Uterus (tissue), 4 donors: ENCODE measurements around the gene MED13L. TPM values are rescaled to one million over a fixed set of nuclear protein-coding genes. Genes with fewer than 3 reads are reported as not detected.

Experiments
- DNase-seq, 2 donors: peaks; one replicate each; pipeline ENCODE4 v3.0.0-alpha.2; 2019 to 2020
- H3K27ac ChIP-seq, 2 donors: fragments of 200-600 bp; sonication (generic); 1 replicate in 1 of 2; 2 replicates in 1 of 2; pipeline ENCODE4 v1.5.1; 2016 to 2018
- H3K27me3 ChIP-seq, 2 donors: fragments of 200-600 bp; sonication (generic); one replicate each; pipeline ENCODE4 v1.5.1; 2018 to 2019; ENCODE audit warnings: control low read depth in 1 of 2
- H3K36me3 ChIP-seq, 2 donors: fragments of 200-600 bp; sonication (generic); one replicate each; pipeline ENCODE4 v1.5.1; 2019; ENCODE audit warnings: control low read depth in 1 of 2
- H3K4me1 ChIP-seq, 2 donors: fragments of 200-600 bp; sonication (generic); one replicate each; pipeline ENCODE4 v1.5.1; 2018 to 2019; ENCODE audit warnings: control low read depth in 1 of 2
- H3K4me3 ChIP-seq, 2 donors: fragments of 200-600 bp; sonication (generic); 1 replicate in 1 of 2; 2 replicates in 1 of 2; pipeline ENCODE4 v1.5.1; 2018 to 2019; ENCODE audit warnings: mild to moderate bottlenecking in 1 of 2
- H3K9me3 ChIP-seq, 2 donors: fragments of 200-600 bp; sonication (generic); one replicate each; pipeline ENCODE4 v1.5.1; 2019; ENCODE audit warnings: control low read depth in 1 of 2
- CTCF ChIP-seq, 4 experiments: fragments of 200-600 bp in 2 of 4; fragments of 450-650 bp in 2 of 4; sonication (generic) in 2 of 4; IDR thresholded peaks; one replicate each; pipeline ENCODE4 v1.5.1; 2016 to 2019; ENCODE audit warnings: antibody characterized with exemption in 4 of 4, mild to moderate bottlenecking in 2 of 4, moderate library complexity in 1 of 4
- POLR2A ChIP-seq, 2 donors: fragments of 450-650 bp; IDR thresholded peaks; one replicate each; pipeline ENCODE4 v1.6.1; 2016; ENCODE audit warnings: antibody characterized with exemption in 2 of 2, mild to moderate bottlenecking in 1 of 2, moderate library complexity in 1 of 2
- intact Hi-C: fragments of 100-400 bp; cut with DNase I; formaldehyde crosslinking; loops from one replicate; pipeline ENCODE4 v1.15.1; 2023; ENCODE audit warnings: low total_unique reads
- total RNA-seq, 4 donors: library from RNA; depleted of rRNA in 3 of 4; stranded (reverse); fragments of >200 nt in 3 of 4; gene quantifications; one replicate each; pipeline versions ENCODE4 v1.1.0 to v1.2.4, GENCODE V29; 2014 to 2023
- donor health status: DM: yes; HTN: yes; CAD: no.

The MED13L gene
- total RNA-seq, 4 donors from 2014 or later = 189 to 314 (median 254) TPM

- TF ChIP-seq POLR2A (IDR thresholded peaks at IDR 0.05) (no peak), CTCF (IDR thresholded peaks at IDR 0.05) (no peak)
- Histone ChIP-seq H3K9me3 (no peaks in the 10 kb centered on the region), H3K36me3 (no peaks in the 10 kb centered on the region), H3K4me3 (no peak overlapping the region), H3K27me3 (no peaks in the 10 kb centered on the region), H3K27ac (no peak overlapping the region), H3K4me1 (no peaks in the 10 kb centered on the region)
- intact Hi-C loops = no loop called here
- no peak for DNase-seq
Observed at GRCh38 chr12:116172224-116172849, 105.2 kb downstream of the MED13L start.

GRCh38 chr12:116171549-116171948 lies 105.9 kb downstream of the MED13L start:
- Histone ChIP-seq H3K27me3 (no peaks in the 10 kb centered on the region), H3K4me3 (no peak overlapping the region), H3K36me3 (no peaks in the 10 kb centered on the region), H3K27ac (no peak overlapping the region), H3K4me1 (peaks cover 0 to under 1% of the 10 kb centered on the region in 2 donors), H3K9me3 (no peaks in the 10 kb centered on the region)
- intact Hi-C loops = no loop called here
- no peak for DNase-seq
- no peak for TF ChIP-seq POLR2A (IDR thresholded peaks at IDR 0.05)
- TF ChIP-seq CTCF (IDR thresholded peaks at IDR 0.05) = no peak

DNA sequence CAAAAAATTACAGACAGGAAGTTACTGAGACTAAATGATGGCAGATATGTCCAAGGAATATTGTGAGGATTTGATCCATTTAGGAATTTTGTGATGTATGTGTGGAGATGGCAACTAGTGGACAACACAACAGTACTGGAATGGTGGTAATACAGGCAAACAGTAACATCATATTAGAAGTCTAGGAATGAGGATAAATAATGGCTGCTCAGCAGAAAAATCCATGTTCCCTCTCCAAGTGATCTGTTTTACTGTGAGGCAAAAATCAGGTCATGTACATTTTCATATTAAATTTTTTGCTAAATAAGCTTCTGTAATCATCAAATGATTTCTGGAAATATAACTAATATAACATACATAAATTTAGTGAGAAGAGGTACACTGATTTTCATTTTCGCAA lies 108.4 kb downstream of the MED13L start:
- H3K36me3 ChIP-seq = no peaks in the 10 kb centered on the region
- no peak for DNase-seq
- intact Hi-C loops = no loop called here
- peaks cover 0 to 3% of the 10 kb centered on the region in 2 donors for H3K4me1 ChIP-seq
- no peaks in the 10 kb centered on the region for H3K9me3 ChIP-seq
- no peak overlapping the region for H3K4me3 ChIP-seq
- no peaks in the 10 kb centered on the region for H3K27me3 ChIP-seq
- TF ChIP-seq POLR2A (IDR thresholded peaks at IDR 0.05) = no peak
- no peak for TF ChIP-seq CTCF (IDR thresholded peaks at IDR 0.05)
- H3K27ac ChIP-seq = no peak overlapping the region

DNA sequence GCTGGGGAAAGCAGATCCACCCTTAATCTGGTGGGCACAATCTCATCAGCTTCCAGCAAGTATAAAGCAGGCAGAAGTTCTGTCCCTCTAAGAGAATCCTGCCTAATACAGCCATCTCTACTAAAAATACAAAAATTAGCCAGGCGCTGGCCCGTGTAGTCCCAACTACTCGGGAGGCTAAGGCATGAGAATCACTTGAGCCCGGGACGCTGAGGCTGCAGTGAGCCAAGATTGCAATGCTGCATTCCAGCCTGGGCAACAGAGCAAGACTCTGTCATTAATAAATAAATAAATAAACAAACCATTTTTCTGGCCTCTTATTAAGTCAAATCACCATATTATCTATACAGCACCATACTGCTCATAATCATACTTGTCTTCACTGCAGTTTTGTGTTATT lies 111.2 kb downstream of the MED13L start:
- Histone ChIP-seq H3K4me3 (no peak overlapping the region), H3K27me3 (no peaks in the 10 kb centered on the region), H3K36me3 (no peaks in the 10 kb centered on the region), H3K9me3 (no peaks in the 10 kb centered on the region), H3K27ac (no peak overlapping the region), H3K4me1 (peaks cover 0 to 3% of the 10 kb centered on the region in 2 donors)
- no peak for DNase-seq
- no peak for TF ChIP-seq CTCF (IDR thresholded peaks at IDR 0.05)
- TF ChIP-seq POLR2A (IDR thresholded peaks at IDR 0.05) = no peak
- intact Hi-C loops = no loop called here

DNA sequence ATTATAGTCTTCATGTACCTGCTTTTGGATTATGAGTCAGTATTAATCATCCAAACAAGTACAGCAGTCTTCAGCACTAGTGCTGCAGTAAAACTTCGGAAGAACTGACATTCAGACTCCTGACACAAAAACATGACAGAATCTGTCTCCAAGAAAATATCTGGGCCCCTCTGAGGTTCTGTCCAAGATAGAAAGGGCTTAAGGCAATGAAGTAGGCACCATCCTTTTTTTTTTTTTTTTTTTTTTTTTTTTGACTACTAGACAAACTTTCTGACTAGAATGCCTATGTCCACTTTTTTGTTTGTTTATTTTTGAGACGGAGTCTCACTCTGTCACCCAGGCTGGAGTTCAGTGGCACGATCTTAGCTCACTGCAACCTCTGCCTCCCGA lies 112.5 kb downstream of the MED13L start:
- DNase-seq = no peak
- Histone ChIP-seq H3K27ac (no peak overlapping the region), H3K27me3 (no peaks in the 10 kb centered on the region), H3K4me1 (peaks cover 0 to 3% of the 10 kb centered on the region in 2 donors), H3K36me3 (no peaks in the 10 kb centered on the region), H3K9me3 (no peaks in the 10 kb centered on the region), H3K4me3 (no peak overlapping the region)
- intact Hi-C loops = no loop called here
- TF ChIP-seq CTCF (IDR thresholded peaks at IDR 0.05) = no peak
- TF ChIP-seq POLR2A (IDR thresholded peaks at IDR 0.05) = no peak
